CD14-positive monocyte (primary cell): ENCODE data around the gene MRPL27. TPM values are rescaled to one million over a fixed set of nuclear protein-coding genes. Genes with fewer than 3 reads are reported as not detected.
"Not testable (repeated sequence)": the region's sequence is repeated elsewhere in the genome, so short reads cannot be mapped to it uniquely, and the experiment has no call there.

Source experiments
- DNase-seq, 3 donors: peaks; one replicate each; pipeline ENCODE4 v3.0.0-alpha.2; 2011 to 2022
- H2AFZ ChIP-seq: 2 replicates; pipeline ENCODE4 v1.6.0; 2012; ENCODE audit warnings: mild to moderate bottlenecking, low read depth, low read length, inconsistent platforms; ENCODE audit not compliant: insufficient read depth, poor library complexity, severe bottlenecking
- H3K27ac ChIP-seq, 2 donors: 1 replicate in 1 of 2; 2 replicates in 1 of 2; pipeline ENCODE4 v1.5.1; 2012 to 2013; ENCODE audit warnings: low read length in 2 of 2, control low read depth in 1 of 2, inconsistent platforms in 1 of 2, low read depth in 1 of 2, mild to moderate bottlenecking in 1 of 2
- H3K27me3 ChIP-seq, 2 donors: one replicate each; pipeline versions ENCODE4 v1.6.0 to v1.6.1; 2011 to 2013; ENCODE audit warnings: low read length in 2 of 2; ENCODE audit not compliant: control insufficient read depth in 2 of 2, insufficient read depth in 2 of 2
- H3K36me3 ChIP-seq, 2 donors: replicated peaks in 1 of 2; 1 replicate in 1 of 2; 2 replicates in 1 of 2; pipeline versions ENCODE4 v1.5.1 to v1.6.1; 2012 to 2013; ENCODE audit warnings: low read length in 2 of 2, control low read depth in 1 of 2, inconsistent platforms in 1 of 2, mild to moderate bottlenecking in 1 of 2; ENCODE audit not compliant: insufficient read depth in 2 of 2, control insufficient read depth in 1 of 2
- H3K4me1 ChIP-seq, 2 donors: 1 replicate in 1 of 2; 2 replicates in 1 of 2; pipeline versions ENCODE4 v1.5.1 to v1.6.1; 2012 to 2013; ENCODE audit warnings: low read length in 2 of 2, control low read depth in 1 of 2, inconsistent platforms in 1 of 2, mild to moderate bottlenecking in 1 of 2, moderate library complexity in 1 of 2; ENCODE audit not compliant: insufficient read depth in 2 of 2, control insufficient read depth in 1 of 2
- H3K4me2 ChIP-seq: replicated peaks from 2 replicates; pipeline ENCODE3; 2012; ENCODE audit warnings: low read length, moderate library complexity, mild to moderate bottlenecking; ENCODE audit not compliant: poor library complexity, severe bottlenecking; ENCODE audit errors: extremely low read depth
- H3K4me3 ChIP-seq, 3 experiments: fragments of 200-600 bp in 1 of 3; sonication (generic) in 1 of 3; replicated peaks in 1 of 3; 1 replicate in 2 of 3; 2 replicates in 1 of 3; pipeline ENCODE4 v1.5.1; 2011 to 2013; ENCODE audit warnings: low read length in 3 of 3, mild to moderate bottlenecking in 3 of 3, control low read depth in 2 of 3, low read depth in 2 of 3, inconsistent platforms in 1 of 3, moderate library complexity in 1 of 3
- H3K79me2 ChIP-seq: 2 replicates; pipeline ENCODE4 v1.6.0; 2012; ENCODE audit warnings: mild to moderate bottlenecking, control low read depth, inconsistent platforms, low read length, moderate library complexity; ENCODE audit not compliant: insufficient read depth
- H3K9ac ChIP-seq: 2 replicates; pipeline ENCODE4 v1.6.0; 2017; ENCODE audit warnings: low read length, mild to moderate bottlenecking; ENCODE audit not compliant: insufficient read depth, poor library complexity, severe bottlenecking
- H3K9me3 ChIP-seq, 2 donors: replicated peaks in 1 of 2; 1 replicate in 1 of 2; 2 replicates in 1 of 2; pipeline versions ENCODE4 v1.5.1 to v1.6.1; 2012 to 2013; ENCODE audit warnings: low read length in 2 of 2, control low read depth in 1 of 2; ENCODE audit not compliant: control insufficient read depth in 1 of 2, insufficient read depth in 1 of 2
- H4K20me1 ChIP-seq: 2 replicates; pipeline ENCODE4 v1.6.0; 2012; ENCODE audit warnings: mild to moderate bottlenecking, low read length, control low read depth, moderate library complexity; ENCODE audit not compliant: insufficient read depth
- H3K27ac Mint-ChIP-seq, 7 donors: one replicate each; pipeline ENCODE4 v1.8.0; 2020; ENCODE audit warnings: mild to moderate bottlenecking in 7 of 7, mixed read lengths in 7 of 7, moderate library complexity in 6 of 7, inconsistent platforms in 2 of 7
- H3K27me3 Mint-ChIP-seq, 3 donors: one replicate each; pipeline ENCODE4 v1.8.0; 2021 to 2022; ENCODE audit warnings: low read depth in 3 of 3, mild to moderate bottlenecking in 3 of 3, mixed read lengths in 3 of 3, moderate library complexity in 3 of 3, inconsistent platforms in 1 of 3
- H3K36me3 Mint-ChIP-seq, 2 donors: one replicate each; pipeline ENCODE4 v1.8.0; 2020; ENCODE audit warnings: mixed read lengths in 2 of 2, inconsistent platforms in 1 of 2, mild to moderate bottlenecking in 1 of 2
- H3K4me1 Mint-ChIP-seq: one replicate; pipeline ENCODE4 v1.8.0; 2020; ENCODE audit warnings: mild to moderate bottlenecking, mixed read lengths
- H3K4me3 Mint-ChIP-seq, 2 donors: one replicate each; pipeline ENCODE4 v1.8.0; 2020; ENCODE audit warnings: mild to moderate bottlenecking in 2 of 2, mixed read lengths in 2 of 2, moderate library complexity in 1 of 2
- H3K9me3 Mint-ChIP-seq, 7 donors: one replicate each; pipeline ENCODE4 v1.8.0; 2020 to 2022; ENCODE audit warnings: mixed read lengths in 7 of 7, mild to moderate bottlenecking in 6 of 7, moderate library complexity in 6 of 7, inconsistent platforms in 2 of 7
- CTCF ChIP-seq: fragments of 200-600 bp; IDR thresholded peaks from one replicate; pipeline ENCODE4 v1.8.0; 2022; ENCODE audit warnings: antibody characterized with exemption, mild to moderate bottlenecking
- WGBS: methylation state at CpG from one replicate; pipeline ENCODE4 v1.1.5; 2013; ENCODE audit warnings: missing lambda C conversion rate; ENCODE audit not compliant: insufficient coverage; 5-methylcytosine and 5-hydroxymethylcytosine counted together
- intact Hi-C, 2 donors: fragments of 100-400 bp; cut with micrococcal nuclease; formaldehyde crosslinking; loops; one replicate each; pipeline versions ENCODE4 v1.15.0 to v1.15.1; 2023
- polyA plus RNA-seq, 3 donors: library from polyadenylated mRNA; depleted of rRNA in 1 of 3; unstranded in 2 of 3; stranded (reverse) in 1 of 3; fragments of 300-500 nt in 2 of 3; fragments of >200 nt in 1 of 3; fragmentation: Illumina TruSeq in 2 of 3; gene quantifications; 1 replicate in 2 of 3; 2 replicates in 1 of 3; pipeline ENCODE4 v1.2.3, GENCODE V29; 2012 to 2021

MRPL27 gene
- polyA plus RNA-seq, 3 donors = 33.2 to 82.3 (median 75.3) TPM

- peaks cover 0 to 2% (median 0%) of the 10 kb centered on the region in 3 donors for H3K27me3 Mint-ChIP-seq
- Histone ChIP-seq H3K27me3 (no peaks in the 10 kb centered on the region), H3K4me3 (no peak overlapping the region), H4K20me1 (no peaks in the 10 kb centered on the region), H3K9me3 (no peaks in the 10 kb centered on the region), H3K9ac (no peak overlapping the region), H3K36me3 (no peaks in the 10 kb centered on the region), H3K4me2 (no peak overlapping the region), H3K79me2 (no peaks in the 10 kb centered on the region), H3K27ac (no peak overlapping the region), H3K4me1 (peaks cover 5 to 6% of the 10 kb centered on the region in 2 donors), H2AFZ (no peak overlapping the region)
- DNase-seq = no peak
- no peaks in the 10 kb centered on the region for H3K36me3 Mint-ChIP-seq
- TF ChIP-seq CTCF = no peak
- H3K27ac Mint-ChIP-seq = no peak overlapping the region
- H3K4me3 Mint-ChIP-seq = no peak overlapping the region
- H3K4me1 Mint-ChIP-seq = peaks cover 7% of the 10 kb centered on the region
- intact Hi-C loops = no loop called here
- H3K9me3 Mint-ChIP-seq = peaks cover 2 to 8% (median 6%) of the 10 kb centered on the region in 7 donors
Observed at GRCh38 chr17:50338645-50339044, 34.3 kb downstream of the MRPL27 start.

- no peak for TF ChIP-seq CTCF
- H3K27me3 ChIP-seq = no peaks in the 10 kb centered on the region
- no peak overlapping the region for H3K4me3 ChIP-seq
- H3K27ac ChIP-seq = no peak overlapping the region
- H3K9ac ChIP-seq = no peak overlapping the region
- no peak for DNase-seq
- peaks cover 12% of the 10 kb centered on the region for H3K4me1 Mint-ChIP-seq
- no peaks in the 10 kb centered on the region for H3K9me3 ChIP-seq
- no peaks in the 10 kb centered on the region for H4K20me1 ChIP-seq
- peaks cover 0 to 2% (median 0%) of the 10 kb centered on the region in 3 donors for H3K27me3 Mint-ChIP-seq
- intact Hi-C loops = no loop called here
- no peak overlapping the region for H3K27ac Mint-ChIP-seq
- no peak overlapping the region for H3K4me3 Mint-ChIP-seq
- H3K36me3 Mint-ChIP-seq = no peaks in the 10 kb centered on the region
- H3K9me3 Mint-ChIP-seq = peaks cover 2 to 8% (median 6%) of the 10 kb centered on the region in 7 donors
- no peak overlapping the region for H3K4me2 ChIP-seq
- no peaks in the 10 kb centered on the region for H3K36me3 ChIP-seq
- no CpG with 5 or more reads among the region's 2 CpGs for WGBS
- no peak overlapping the region for H2AFZ ChIP-seq
- H3K4me1 ChIP-seq = peaks cover 10 to 12% of the 10 kb centered on the region in 2 donors
- no peaks in the 10 kb centered on the region for H3K79me2 ChIP-seq
Observed at GRCh38 chr17:50337956-50338355, 35.0 kb downstream of the MRPL27 start.

- H3K4me3 ChIP-seq = peak overlapping the region in 1 of 3 experiments; percentile 46
- DNase-seq, H4K20me1 ChIP-seq, H3K27me3 Mint-ChIP-seq, H3K9ac ChIP-seq, H3K27ac ChIP-seq, H3K27me3 ChIP-seq, intact Hi-C loops, H3K9me3 ChIP-seq, H3K9me3 Mint-ChIP-seq, H3K36me3 Mint-ChIP-seq, H3K79me2 ChIP-seq, H3K36me3 ChIP-seq: not testable (repeated sequence)
- Mint-ChIP-seq H3K4me1 (peaks cover 23% of the 10 kb centered on the region), H3K27ac (peak overlapping the region in 1 of 7 donors; percentile 73), H3K4me3 (peak overlapping the region; percentile 66 to 91)
- peaks cover 12 to 14% of the 10 kb centered on the region in 2 donors for H3K4me1 ChIP-seq
- peak overlapping the region; percentile 59 for H2AFZ ChIP-seq
- WGBS = no CpG with 5 or more reads among the region's 14 CpGs
- peak overlapping the region; percentile 24 for H3K4me2 ChIP-seq
Observed at GRCh38 chr17:50333291-50334057, 39.5 kb downstream of the MRPL27 start.
